ENCODE data around the gene PCNA.

GRCh38 chr20:5113615-5113986 is 6.2 kb downstream of the PCNA start:
- TF ChIP-seq POLR2AphosphoS5 (IDR thresholded peaks at IDR 0.05; ENCODE audit: low read depth, low read length) = no peak
- no peak for TF ChIP-seq TAF1 (IDR thresholded peaks at IDR 0.05; ENCODE audit: borderline replicate concordance, insufficient read depth, low read length)
- TF ChIP-seq SIN3A (IDR thresholded peaks at IDR 0.05; ENCODE audit: borderline replicate concordance, insufficient read depth, low read length) = no peak
- no peak for TF ChIP-seq REST (IDR thresholded peaks at IDR 0.05; ENCODE audit: insufficient read depth in 1 of 2, low read depth in 2 of 2, low read length in 2 of 2)

Measured in PFSK-1 (cell line).